Activated CD8-positive, alpha-beta T cell treated with anti-CD3 and anti-CD28 coated beads for 36 hours (primary cell): ENCODE results near the gene AQP1. TPM values are rescaled to one million over a fixed set of nuclear protein-coding genes. Genes with fewer than 3 reads are reported as not detected.

ENCODE experiments used
- ATAC-seq: fragments of 200-7000 bp; cut with Tn5 transposase; one replicate; pipeline ENCODE4 v1.10.0; 2021; ENCODE audit warnings: mild to moderate bottlenecking, moderate library complexity
- CTCF ChIA-PET: fragments of 350-600 bp; sonication (Branson Sonifier 250); formaldehyde crosslinking; loops from one replicate; lab custom pipeline; 2021; ENCODE audit warnings: antibody characterized with exemption; lab: Charles Lee
- POLR2A ChIA-PET: fragments of 350-600 bp; sonication (Branson Sonifier 250); formaldehyde crosslinking; loops from one replicate; lab custom pipeline; 2021; ENCODE audit warnings: antibody characterized with exemption; lab: Charles Lee
- DNase-seq: peaks from one replicate; pipeline ENCODE4 v3.0.0-alpha.2; 2020
- H3K27ac Mint-ChIP-seq: one replicate; pipeline ENCODE4 v1.8.0; 2021; ENCODE audit warnings: mild to moderate bottlenecking, mixed read lengths
- H3K27me3 Mint-ChIP-seq: one replicate; pipeline ENCODE4 v1.8.0; 2021; ENCODE audit warnings: mixed read lengths
- H3K36me3 Mint-ChIP-seq: one replicate; pipeline ENCODE4 v1.8.0; 2021; ENCODE audit warnings: low read depth, mixed read lengths
- H3K4me1 Mint-ChIP-seq: one replicate; pipeline ENCODE4 v1.8.0; 2021; ENCODE audit warnings: low read depth, mixed read lengths
- H3K4me3 Mint-ChIP-seq: one replicate; pipeline ENCODE4 v1.8.0; 2021; ENCODE audit warnings: mild to moderate bottlenecking, moderate library complexity, mixed read lengths
- H3K9me3 Mint-ChIP-seq: one replicate; pipeline ENCODE4 v1.8.0; 2021; ENCODE audit warnings: mixed read lengths
- CTCF ChIP-seq: fragments of 200-600 bp; IDR thresholded peaks from one replicate; pipeline ENCODE4 v1.8.0; 2022; ENCODE audit warnings: antibody characterized with exemption, mild to moderate bottlenecking
- intact Hi-C: fragments of 100-400 bp; cut with micrococcal nuclease; formaldehyde crosslinking; loops from one replicate; pipeline ENCODE4 v1.10.0; 2022
- total RNA-seq, 2 experiments: library from RNA; stranded (reverse); gene quantifications; one replicate each; pipeline ENCODE4 v1.2.3, GENCODE V29; 2021

The AQP1 gene
- total RNA-seq, 2 experiments from 2014 or later, result 0.22 to 0.27 TPM

- Mint-ChIP-seq H3K4me3 (no peak overlapping the region), H3K9me3 (no peaks in the 10 kb centered on the region), H3K4me1 (no peaks in the 10 kb centered on the region), H3K27me3 (peaks cover 19% of the 10 kb centered on the region), H3K36me3 (no peaks in the 10 kb centered on the region), H3K27ac (no peak overlapping the region)
- ATAC-seq (peak; percentile 87), DNase-seq (peak; percentile 76)
- intact Hi-C loops, result no loop called here
- ChIA-PET POLR2A (no interaction called here), CTCF (interaction anchor here (0.5 to 3.1 kb wide), 45 partner anchors 8 to 237 kb away, joined by 3 to 23 read pairs (median 5); partner anchors contain the start of gene GHRHR)
- peak; percentile 91 for TF ChIP-seq CTCF
These were observed 27.0 kb downstream of the AQP1 start for GRCh38 chr7:30938435-30939316.

GRCh38 chr7:30941582-30942323 lies 30.1 kb downstream of the AQP1 start:
- no peak for TF ChIP-seq CTCF
- no peak for ATAC-seq
- H3K4me1 Mint-ChIP-seq, result no peaks in the 10 kb centered on the region
- no peak for DNase-seq
- intact Hi-C loops, result no loop called here
- H3K36me3 Mint-ChIP-seq, result no peaks in the 10 kb centered on the region
- H3K27me3 Mint-ChIP-seq, result peaks cover 28% of the 10 kb centered on the region
- POLR2A ChIA-PET, result interaction anchor here (0.9 kb wide), 1 partner anchor 30 kb away, joined by 3 read pairs; no protein-coding TSS in a partner anchor
- no peak overlapping the region for H3K27ac Mint-ChIP-seq
- H3K9me3 Mint-ChIP-seq, result peaks cover 8% of the 10 kb centered on the region
- no peak overlapping the region for H3K4me3 Mint-ChIP-seq
- CTCF ChIA-PET, result no interaction called here

- Mint-ChIP-seq H3K27ac (no peak overlapping the region), H3K9me3 (peaks cover 3% of the 10 kb centered on the region), H3K4me3 (no peak overlapping the region), H3K36me3 (no peaks in the 10 kb centered on the region), H3K4me1 (no peaks in the 10 kb centered on the region), H3K27me3 (peaks cover 18% of the 10 kb centered on the region)
- intact Hi-C loops, result no loop called here
- TF ChIP-seq CTCF, result no peak
- ATAC-seq (no peak), DNase-seq (no peak)
- ChIA-PET CTCF (interaction anchor here (1.4 to 2.1 kb wide), 3 partner anchors 11 to 33 kb away, joined by 4 to 10 read pairs (median 8); no protein-coding TSS in a partner anchor), POLR2A (no interaction called here)
These were observed 38.5 kb downstream of the AQP1 start for GRCh38 chr7:30950197-30950596.

GRCh38 chr7:30954914-30955313 lies 43.3 kb downstream of the AQP1 start:
- no peak for DNase-seq
- ChIA-PET POLR2A (no interaction called here), CTCF (no interaction called here)
- intact Hi-C loops, result no loop called here
- ATAC-seq, result no peak
- Mint-ChIP-seq H3K27me3 (peaks cover 15% of the 10 kb centered on the region), H3K9me3 (no peaks in the 10 kb centered on the region), H3K27ac (no peak overlapping the region), H3K4me3 (no peak overlapping the region), H3K36me3 (no peaks in the 10 kb centered on the region), H3K4me1 (no peaks in the 10 kb centered on the region)
- no peak for TF ChIP-seq CTCF
